ENCODE measurements around the gene CELA3A.
"Not testable (repeated sequence)": the region's sequence is repeated elsewhere in the genome, so short reads cannot be mapped to it uniquely, and the experiment has no call there.

DNA sequence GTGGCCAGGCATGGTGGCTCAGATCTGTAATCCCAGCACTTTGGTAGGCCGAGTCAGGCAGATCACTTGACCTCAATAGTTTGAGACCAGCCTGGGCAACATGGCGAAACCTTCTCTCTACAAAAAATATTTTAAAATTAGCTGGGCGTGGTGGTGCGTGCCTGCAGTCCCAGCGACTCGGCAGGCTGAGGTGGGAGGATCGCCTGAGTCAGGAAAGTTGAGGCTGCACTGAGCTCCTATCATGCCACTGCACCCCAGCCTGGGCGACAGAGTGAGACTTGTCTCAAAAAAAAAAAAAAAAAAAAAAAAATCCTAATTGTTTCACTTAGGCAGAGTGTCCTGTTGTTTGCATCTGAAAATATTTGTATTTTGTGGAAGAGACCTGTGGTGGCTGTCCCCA is 6.7 kb upstream of the CELA3A start:
- TF ChIP-seq, protein P1, sequence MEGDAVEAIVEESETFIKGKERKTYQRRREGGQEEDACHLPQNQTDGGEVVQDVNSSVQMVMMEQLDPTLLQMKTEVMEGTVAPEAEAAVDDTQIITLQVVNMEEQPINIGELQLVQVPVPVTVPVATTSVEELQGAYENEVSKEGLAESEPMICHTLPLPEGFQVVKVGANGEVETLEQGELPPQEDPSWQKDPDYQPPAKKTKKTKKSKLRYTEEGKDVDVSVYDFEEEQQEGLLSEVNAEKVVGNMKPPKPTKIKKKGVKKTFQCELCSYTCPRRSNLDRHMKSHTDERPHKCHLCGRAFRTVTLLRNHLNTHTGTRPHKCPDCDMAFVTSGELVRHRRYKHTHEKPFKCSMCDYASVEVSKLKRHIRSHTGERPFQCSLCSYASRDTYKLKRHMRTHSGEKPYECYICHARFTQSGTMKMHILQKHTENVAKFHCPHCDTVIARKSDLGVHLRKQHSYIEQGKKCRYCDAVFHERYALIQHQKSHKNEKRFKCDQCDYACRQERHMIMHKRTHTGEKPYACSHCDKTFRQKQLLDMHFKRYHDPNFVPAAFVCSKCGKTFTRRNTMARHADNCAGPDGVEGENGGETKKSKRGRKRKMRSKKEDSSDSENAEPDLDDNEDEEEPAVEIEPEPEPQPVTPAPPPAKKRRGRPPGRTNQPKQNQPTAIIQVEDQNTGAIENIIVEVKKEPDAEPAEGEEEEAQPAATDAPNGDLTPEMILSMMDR (IDR thresholded peaks at IDR 0.05), result not testable (repeated sequence)
- TF ChIP-seq ZFX (IDR thresholded peaks at IDR 0.05; ENCODE audit: borderline replicate concordance), result not testable (repeated sequence)

Measured in 22Rv1 (cell line).